ENCODE data around the gene KIF26B. TPM values are rescaled to one million over a fixed set of nuclear protein-coding genes. Genes with fewer than 3 reads are reported as not detected.

Gene KIF26B
- total RNA-seq, 1 experiment from 2014 or later = 1.2 TPM

DNA sequence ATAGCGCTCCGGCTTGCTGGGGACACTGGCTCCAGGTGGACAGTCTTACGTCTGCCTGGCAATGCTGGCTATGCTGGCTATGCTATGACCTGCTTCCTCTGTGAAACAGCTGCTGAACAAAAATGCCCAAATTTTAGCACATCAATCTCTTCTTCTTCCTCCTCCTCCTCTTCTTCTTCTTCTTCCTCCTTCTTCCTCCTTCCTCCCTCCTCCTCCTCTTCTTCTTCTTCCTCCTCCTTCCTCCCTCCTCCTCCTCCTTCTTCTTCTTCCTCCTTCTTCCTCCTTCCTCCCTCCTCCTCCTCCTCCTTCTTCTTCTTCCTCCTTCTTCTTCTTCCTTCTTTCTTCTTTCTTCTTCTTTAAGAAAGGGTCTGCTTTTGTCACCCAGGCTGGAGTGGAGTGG, 401.3 kb downstream of the KIF26B start:
- no peak for ATAC-seq
- CTCF ChIA-PET = no interaction called here
- no peak overlapping the region for H3K4me3 Mint-ChIP-seq

More for the DNA sequence above, 401.3 kb downstream of the KIF26B start:
- H3K36me3 Mint-ChIP-seq = no peaks in the 10 kb centered on the region
- TF ChIP-seq TEAD1 (CRISPR knock-in tag; IDR thresholded peaks at IDR 0.05) = no peak
- TF ChIP-seq, protein P1, sequence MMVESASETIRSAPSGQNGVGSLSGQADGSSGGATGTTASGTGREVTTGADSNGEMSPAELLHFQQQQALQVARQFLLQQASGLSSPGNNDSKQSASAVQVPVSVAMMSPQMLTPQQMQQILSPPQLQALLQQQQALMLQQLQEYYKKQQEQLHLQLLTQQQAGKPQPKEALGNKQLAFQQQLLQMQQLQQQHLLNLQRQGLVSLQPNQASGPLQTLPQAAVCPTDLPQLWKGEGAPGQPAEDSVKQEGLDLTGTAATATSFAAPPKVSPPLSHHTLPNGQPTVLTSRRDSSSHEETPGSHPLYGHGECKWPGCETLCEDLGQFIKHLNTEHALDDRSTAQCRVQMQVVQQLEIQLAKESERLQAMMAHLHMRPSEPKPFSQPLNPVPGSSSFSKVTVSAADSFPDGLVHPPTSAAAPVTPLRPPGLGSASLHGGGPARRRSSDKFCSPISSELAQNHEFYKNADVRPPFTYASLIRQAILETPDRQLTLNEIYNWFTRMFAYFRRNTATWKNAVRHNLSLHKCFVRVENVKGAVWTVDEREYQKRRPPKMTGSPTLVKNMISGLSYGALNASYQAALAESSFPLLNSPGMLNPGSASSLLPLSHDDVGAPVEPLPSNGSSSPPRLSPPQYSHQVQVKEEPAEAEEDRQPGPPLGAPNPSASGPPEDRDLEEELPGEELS (CRISPR knock-in tag; IDR thresholded peaks at IDR 0.05) = no peak
- TF ChIP-seq, protein P2, sequence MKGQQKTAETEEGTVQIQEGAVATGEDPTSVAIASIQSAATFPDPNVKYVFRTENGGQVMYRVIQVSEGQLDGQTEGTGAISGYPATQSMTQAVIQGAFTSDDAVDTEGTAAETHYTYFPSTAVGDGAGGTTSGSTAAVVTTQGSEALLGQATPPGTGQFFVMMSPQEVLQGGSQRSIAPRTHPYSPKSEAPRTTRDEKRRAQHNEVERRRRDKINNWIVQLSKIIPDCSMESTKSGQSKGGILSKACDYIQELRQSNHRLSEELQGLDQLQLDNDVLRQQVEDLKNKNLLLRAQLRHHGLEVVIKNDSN (CRISPR knock-in tag; IDR thresholded peaks at IDR 0.05) = no peak
- no peak for TF ChIP-seq PRDM15 (CRISPR knock-in tag; IDR thresholded peaks at IDR 0.05)
- TF ChIP-seq, protein P3, sequence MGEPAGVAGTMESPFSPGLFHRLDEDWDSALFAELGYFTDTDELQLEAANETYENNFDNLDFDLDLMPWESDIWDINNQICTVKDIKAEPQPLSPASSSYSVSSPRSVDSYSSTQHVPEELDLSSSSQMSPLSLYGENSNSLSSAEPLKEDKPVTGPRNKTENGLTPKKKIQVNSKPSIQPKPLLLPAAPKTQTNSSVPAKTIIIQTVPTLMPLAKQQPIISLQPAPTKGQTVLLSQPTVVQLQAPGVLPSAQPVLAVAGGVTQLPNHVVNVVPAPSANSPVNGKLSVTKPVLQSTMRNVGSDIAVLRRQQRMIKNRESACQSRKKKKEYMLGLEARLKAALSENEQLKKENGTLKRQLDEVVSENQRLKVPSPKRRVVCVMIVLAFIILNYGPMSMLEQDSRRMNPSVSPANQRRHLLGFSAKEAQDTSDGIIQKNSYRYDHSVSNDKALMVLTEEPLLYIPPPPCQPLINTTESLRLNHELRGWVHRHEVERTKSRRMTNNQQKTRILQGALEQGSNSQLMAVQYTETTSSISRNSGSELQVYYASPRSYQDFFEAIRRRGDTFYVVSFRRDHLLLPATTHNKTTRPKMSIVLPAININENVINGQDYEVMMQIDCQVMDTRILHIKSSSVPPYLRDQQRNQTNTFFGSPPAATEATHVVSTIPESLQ (CRISPR knock-in tag; IDR thresholded peaks at IDR 0.05) = no peak
- TF ChIP-seq E2F5 (CRISPR knock-in tag; IDR thresholded peaks at IDR 0.05) = no peak
- no peak for TF ChIP-seq NFYB (CRISPR knock-in tag; conservative IDR thresholded peaks at IDR 0.05; ENCODE audit: low read depth)
- no peak for TF ChIP-seq ZNF532 (CRISPR knock-in tag; IDR thresholded peaks at IDR 0.05; ENCODE audit: borderline replicate concordance)
- no peak for TF ChIP-seq ZBTB21 (CRISPR knock-in tag; IDR thresholded peaks at IDR 0.05; ENCODE audit: borderline replicate concordance)
- TF ChIP-seq ZNF512 (CRISPR knock-in tag; IDR thresholded peaks at IDR 0.05; ENCODE audit: borderline replicate concordance) = no peak
- no peak for TF ChIP-seq IRF2 (CRISPR knock-in tag; IDR thresholded peaks at IDR 0.05; ENCODE audit: borderline replicate concordance, low read depth)
- TF ChIP-seq, protein P4, sequence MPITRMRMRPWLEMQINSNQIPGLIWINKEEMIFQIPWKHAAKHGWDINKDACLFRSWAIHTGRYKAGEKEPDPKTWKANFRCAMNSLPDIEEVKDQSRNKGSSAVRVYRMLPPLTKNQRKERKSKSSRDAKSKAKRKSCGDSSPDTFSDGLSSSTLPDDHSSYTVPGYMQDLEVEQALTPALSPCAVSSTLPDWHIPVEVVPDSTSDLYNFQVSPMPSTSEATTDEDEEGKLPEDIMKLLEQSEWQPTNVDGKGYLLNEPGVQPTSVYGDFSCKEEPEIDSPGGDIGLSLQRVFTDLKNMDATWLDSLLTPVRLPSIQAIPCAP (CRISPR knock-in tag; IDR thresholded peaks at IDR 0.05) = no peak
- no peak for DNase-seq (ENCODE audit: low spot score)
- no peaks in the 10 kb centered on the region; the same call in 1 of the 2 replicates for H3K9me3 Mint-ChIP-seq
- H3K27ac Mint-ChIP-seq = no peak overlapping the region
- H3K27me3 Mint-ChIP-seq (ENCODE audit: low read depth) = no peaks in the 10 kb centered on the region; the same call in 1 of the 2 replicates
- peaks cover 16% of the 10 kb centered on the region for H3K4me1 Mint-ChIP-seq
- POLR2A ChIA-PET = no interaction called here
